Left renal pelvis (tissue), 4 donors: ENCODE data around the gene LENG8. TPM values are rescaled to one million over a fixed set of nuclear protein-coding genes. Genes with fewer than 3 reads are reported as not detected.
"Not testable (repeated sequence)": the region's sequence is repeated elsewhere in the genome, so short reads cannot be mapped to it uniquely, and the experiment has no call there.

Experiments
- DNase-seq, 4 donors: peaks; one replicate each; pipeline ENCODE4 v3.0.0-alpha.2; 2013; ENCODE audit warnings: low read depth in 4 of 4, low spot score in 3 of 4
- polyA plus RNA-seq, 4 donors: library from polyadenylated mRNA; unstranded; fragments of 120-200 nt; gene quantifications; one replicate each; pipeline ENCODE4 v1.2.1, GENCODE V29; 2013; ENCODE audit not compliant: insufficient read length in 4 of 4

The LENG8 gene
- polyA plus RNA-seq, 4 donors: 96.5 to 227 (median 138) TPM

- no peak for DNase-seq
Measured at GRCh38 chr19:54459282-54460229, 10.6 kb downstream of the LENG8 start.

GRCh38 chr19:54460230-54461005 lies 11.4 kb downstream of the LENG8 start:
- DNase-seq: no peak

GRCh38 chr19:54461210-54461609 lies 12.2 kb downstream of the LENG8 start:
- no peak for DNase-seq

- DNase-seq: no peak
Measured at GRCh38 chr19:54461613-54462012, 12.6 kb downstream of the LENG8 start.

GRCh38 chr19:54462047-54462654 lies 13.2 kb downstream of the LENG8 start:
- no peak for DNase-seq

GRCh38 chr19:54462655-54463530 lies 13.9 kb downstream of the LENG8 start:
- no peak for DNase-seq

GRCh38 chr19:54463531-54464043 lies 14.6 kb downstream of the LENG8 start, which contains the start of gene LENG9:
Gene LENG9 (minus strand): TSS chr19:54463778. CDS start chr19:54463526, 252 bp downstream.
- DNase-seq: peak; percentile 80 to 89 (median 86)

GRCh38 chr19:54464044-54464629 lies 15.1 kb downstream of the LENG8 start:
- peak in 2 of 4 donors; percentile 66 to 76 for DNase-seq

GRCh38 chr19:54464630-54465425 lies 15.8 kb downstream of the LENG8 start:
- no peak for DNase-seq

GRCh38 chr19:54465426-54466109 lies 16.6 kb downstream of the LENG8 start:
- no peak for DNase-seq

GRCh38 chr19:54466110-54466480 lies 17.1 kb downstream of the LENG8 start:
- DNase-seq: not testable (repeated sequence)

GRCh38 chr19:54469496-54469934 lies 20.5 kb downstream of the LENG8 start:
- no peak for DNase-seq

- DNase-seq: no peak
Measured at GRCh38 chr19:54470276-54470887, 21.4 kb downstream of the LENG8 start.

- no peak for DNase-seq
Measured at GRCh38 chr19:54470991-54471782, 22.2 kb downstream of the LENG8 start.

GRCh38 chr19:54473071-54473891 lies 24.3 kb downstream of the LENG8 start, which contains the start of gene CDC42EP5:
Gene CDC42EP5 (minus strand): TSS chr19:54473296. CDS start chr19:54465547, 7,749 bp downstream.
- DNase-seq: peak in 3 of 4 donors; percentile 64 to 73 (median 72)

GRCh38 chr19:54473892-54474372 lies 24.9 kb downstream of the LENG8 start:
- no peak for DNase-seq
